Liver (tissue), 9 donors: ENCODE measurements around the gene OTOG. TPM values are rescaled to one million over a fixed set of nuclear protein-coding genes. Genes with fewer than 3 reads are reported as not detected.

Source experiments
- DNase-seq: peaks from one replicate; pipeline ENCODE4 v3.0.0-alpha.2; 2017; ENCODE audit warnings: low spot score
- H3K27ac ChIP-seq, 2 donors: one replicate each; pipeline ENCODE4 v1.7.0; 2013; ENCODE audit warnings: inconsistent platforms in 2 of 2, low read length in 2 of 2, control low read depth in 1 of 2, low read depth in 1 of 2, mild to moderate bottlenecking in 1 of 2
- H3K27me3 ChIP-seq, 4 donors: one replicate each; pipeline versions ENCODE4 v1.6.1 to v1.7.0; 2013; ENCODE audit warnings: low read length in 3 of 4, inconsistent platforms in 1 of 4, mild to moderate bottlenecking in 1 of 4, moderate library complexity in 1 of 4; ENCODE audit not compliant: control insufficient read depth in 4 of 4, insufficient read depth in 4 of 4
- H3K36me3 ChIP-seq, 4 donors: one replicate each; pipeline versions ENCODE4 v1.6.1 to v1.7.0; 2013; ENCODE audit warnings: low read length in 3 of 4, mild to moderate bottlenecking in 3 of 4, low read depth in 1 of 4, moderate library complexity in 1 of 4; ENCODE audit not compliant: control insufficient read depth in 4 of 4, insufficient read depth in 3 of 4
- H3K4me1 ChIP-seq, 4 donors: one replicate each; pipeline versions ENCODE4 v1.6.1 to v1.7.0; 2013; ENCODE audit warnings: low read length in 3 of 4, mild to moderate bottlenecking in 3 of 4, moderate library complexity in 1 of 4; ENCODE audit not compliant: control insufficient read depth in 4 of 4, insufficient read depth in 4 of 4
- H3K4me3 ChIP-seq, 3 donors: one replicate each; pipeline versions ENCODE4 v1.6.1 to v1.7.0; 2013; ENCODE audit warnings: low read length in 3 of 3, control low read depth in 1 of 3, low read depth in 1 of 3, mild to moderate bottlenecking in 1 of 3
- H3K9ac ChIP-seq, 2 donors: one replicate each; pipeline ENCODE4 v1.7.0; 2013; ENCODE audit warnings: low read length in 2 of 2, mild to moderate bottlenecking in 2 of 2, moderate library complexity in 2 of 2, control low read depth in 1 of 2, low read depth in 1 of 2
- H3K9me3 ChIP-seq, 4 donors: one replicate each; pipeline versions ENCODE4 v1.6.1 to v1.7.0; 2013; ENCODE audit warnings: low read length in 3 of 4; ENCODE audit not compliant: control insufficient read depth in 4 of 4
- ATF3 ChIP-seq: IDR thresholded peaks from 2 replicates; pipeline ENCODE4 v1.6.1; 2016; ENCODE audit warnings: antibody characterized with exemption
- EGR1 ChIP-seq, 2 donors: IDR thresholded peaks; 2 replicates each; pipeline ENCODE4 v1.6.1; 2016 to 2018; ENCODE audit warnings: antibody characterized with exemption in 2 of 2, low read depth in 2 of 2
- FOXA2 ChIP-seq: IDR thresholded peaks from 2 replicates; pipeline ENCODE4 v1.6.1; 2016; ENCODE audit warnings: antibody characterized with exemption
- HNF4A ChIP-seq, 2 donors: conservative IDR thresholded peaks; 2 replicates each; pipeline ENCODE4 v1.6.1; 2016; ENCODE audit warnings: antibody characterized with exemption in 2 of 2, mild to moderate bottlenecking in 2 of 2
- HNF4G ChIP-seq: IDR thresholded peaks from 2 replicates; pipeline ENCODE4 v1.6.1; 2016; ENCODE audit warnings: antibody characterized with exemption
- REST ChIP-seq: IDR thresholded peaks from 2 replicates; pipeline ENCODE4 v1.6.1; 2016; ENCODE audit warnings: antibody characterized with exemption, mild to moderate bottlenecking
- RXRA ChIP-seq, 2 donors: IDR thresholded peaks; 2 replicates each; pipeline ENCODE4 v1.6.1; 2017 to 2018; ENCODE audit warnings: antibody characterized with exemption in 2 of 2, mild to moderate bottlenecking in 1 of 2
- SP1 ChIP-seq: IDR thresholded peaks from 2 replicates; pipeline ENCODE4 v1.6.1; 2018; ENCODE audit warnings: antibody characterized with exemption, mild to moderate bottlenecking
- TAF1 ChIP-seq: conservative IDR thresholded peaks from 2 replicates; pipeline ENCODE4 v1.6.1; 2016; ENCODE audit warnings: antibody characterized with exemption, mild to moderate bottlenecking
- WGBS: extraction: QIAGEN DNeasy Blood & Tissue Kit; methylation state at CpG from one replicate; pipeline ENCODE4 v1.1.7; 2013; 5-methylcytosine and 5-hydroxymethylcytosine counted together
- polyA plus RNA-seq, 2 donors: library from polyadenylated mRNA; stranded (reverse) in 1 of 2; unstranded in 1 of 2; fragments of 200-250 nt in 1 of 2; fragments of >200 nt in 1 of 2; fragmentation: Nextera tagmentation in 1 of 2; extraction: Ambion mirVana in 1 of 2; gene quantifications; one replicate each; pipeline versions ENCODE4 v1.2.1 to v1.2.3, GENCODE V29; 2013 to 2015
- total RNA-seq, 2 donors: library from RNA; depleted of rRNA; stranded (reverse); fragments of >200 nt; gene quantifications; one replicate each; pipeline ENCODE4 v1.2.3, GENCODE V29; 2014
- donor health status: healthy.
- donor health status: healthy.
- donor health status: healthy.
- donor health status: healthy.
- donor health status: healthy.

Gene OTOG
- total and polyA plus RNA-seq, 4 donors: not detected

GRCh38 chr11:17695454-17696441 is 148.7 kb downstream of the OTOG start:
- no peaks in the 10 kb centered on the region for H3K9me3 ChIP-seq
- H3K4me3 ChIP-seq: no peak overlapping the region
- peaks cover 0 to 2% (median 0%) of the 10 kb centered on the region in 4 donors for H3K4me1 ChIP-seq
- H3K27me3 ChIP-seq: peaks cover 3 to 14% (median 6%) of the 10 kb centered on the region in 4 donors
- no peak for TF ChIP-seq REST
- no peak for DNase-seq
- H3K9ac ChIP-seq: no peak overlapping the region
- H3K36me3 ChIP-seq: no peaks in the 10 kb centered on the region
- 12% methylated on average over 68 of the region's 68 CpGs for WGBS
- no peak overlapping the region for H3K27ac ChIP-seq

- Histone ChIP-seq H3K27me3 (peaks cover 3 to 14% (median 5%) of the 10 kb centered on the region in 4 donors), H3K9ac (no peak overlapping the region), H3K9me3 (no peaks in the 10 kb centered on the region), H3K27ac (no peak overlapping the region), H3K4me1 (peaks cover 0 to 2% (median 0%) of the 10 kb centered on the region in 4 donors), H3K4me3 (no peak overlapping the region), H3K36me3 (no peaks in the 10 kb centered on the region)
- no peak for DNase-seq
- 77% methylated on average over 5 of the region's 5 CpGs for WGBS
- TF ChIP-seq HNF4A (conservative IDR thresholded peaks at IDR 0.05) (no peak), RXRA (IDR thresholded peaks at IDR 0.05) (no peak), EGR1 (IDR thresholded peaks at IDR 0.05; ENCODE audit: low read depth in 2 of 2) (no peak), HNF4G (no peak), TAF1 (no peak), ATF3 (no peak), SP1 (no peak), REST (no peak), FOXA2 (no peak)
These were observed 149.7 kb downstream of the OTOG start for GRCh38 chr11:17696741-17697140.

Other genes starting within 250 kb of the OTOG start
- gene NCR3LG1, start 195.5 kb upstream of the OTOG start, total RNA-seq: under 1 TPM; 0.42 to 0.75 TPM
- gene NCR3LG1, start 195.5 kb upstream of the OTOG start, polyA plus RNA-seq: under 1 TPM; 0.18 to 0.33 TPM
- under 1 TPM in 1 of 2 donors, not detected in 1; 0.75 TPM for gene KCNJ11, start 158.6 kb upstream of the OTOG start, total RNA-seq
- gene KCNJ11, start 158.6 kb upstream of the OTOG start, polyA plus RNA-seq: 1 to 10 TPM in 1 of 2 donors, under 1 TPM in 1; 0.28 to 1.1 TPM
- under 1 TPM in 1 of 2 donors, not detected in 1; 0.25 TPM for gene ABCC8, start 70.4 kb upstream of the OTOG start, total RNA-seq
- gene ABCC8, start 70.4 kb upstream of the OTOG start, polyA plus RNA-seq: under 1 TPM in 1 of 2 donors, not detected in 1; 0.16 TPM
- gene USH1C, start 2.8 kb upstream of the OTOG start, total RNA-seq: 1 to 10 TPM in 1 of 2 donors, under 1 TPM in 1; 0.09 to 1.2 TPM
- gene USH1C, start 2.8 kb upstream of the OTOG start, polyA plus RNA-seq: 1 to 10 TPM in 1 of 2 donors, under 1 TPM in 1; 0.33 to 1.3 TPM
- gene MYOD1, start 172.3 kb downstream of the OTOG start, total RNA-seq: not detected
- not detected for gene MYOD1, start 172.3 kb downstream of the OTOG start, polyA plus RNA-seq
- not detected for gene KCNC1, start 187.5 kb downstream of the OTOG start, total RNA-seq
- gene KCNC1, start 187.5 kb downstream of the OTOG start, polyA plus RNA-seq: under 1 TPM in 1 of 2 donors, not detected in 1; 0.54 TPM